ENCODE measurements around the gene OVOL2.

- no peak for TF ChIP-seq POLR2A (IDR thresholded peaks at IDR 0.05)
- TF ChIP-seq, protein P1, sequence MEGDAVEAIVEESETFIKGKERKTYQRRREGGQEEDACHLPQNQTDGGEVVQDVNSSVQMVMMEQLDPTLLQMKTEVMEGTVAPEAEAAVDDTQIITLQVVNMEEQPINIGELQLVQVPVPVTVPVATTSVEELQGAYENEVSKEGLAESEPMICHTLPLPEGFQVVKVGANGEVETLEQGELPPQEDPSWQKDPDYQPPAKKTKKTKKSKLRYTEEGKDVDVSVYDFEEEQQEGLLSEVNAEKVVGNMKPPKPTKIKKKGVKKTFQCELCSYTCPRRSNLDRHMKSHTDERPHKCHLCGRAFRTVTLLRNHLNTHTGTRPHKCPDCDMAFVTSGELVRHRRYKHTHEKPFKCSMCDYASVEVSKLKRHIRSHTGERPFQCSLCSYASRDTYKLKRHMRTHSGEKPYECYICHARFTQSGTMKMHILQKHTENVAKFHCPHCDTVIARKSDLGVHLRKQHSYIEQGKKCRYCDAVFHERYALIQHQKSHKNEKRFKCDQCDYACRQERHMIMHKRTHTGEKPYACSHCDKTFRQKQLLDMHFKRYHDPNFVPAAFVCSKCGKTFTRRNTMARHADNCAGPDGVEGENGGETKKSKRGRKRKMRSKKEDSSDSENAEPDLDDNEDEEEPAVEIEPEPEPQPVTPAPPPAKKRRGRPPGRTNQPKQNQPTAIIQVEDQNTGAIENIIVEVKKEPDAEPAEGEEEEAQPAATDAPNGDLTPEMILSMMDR (IDR thresholded peaks at IDR 0.05) = no peak
These were observed 9.0 kb upstream of the OVOL2 start for GRCh38 chr20:18066421-18067333.

All from uterus (tissue), 2 donors.